ENCODE data around the gene CELF4.

Gene CELF4

GRCh38 chr18:37509600-37509999, 56.0 kb downstream of the CELF4 start:
- Histone ChIP-seq H3K36me3 (ENCODE audit: control insufficient read depth, insufficient read depth, low read length) (no peaks in the 10 kb centered on the region), H3K27me3 (replicated peaks; ENCODE audit: control insufficient read depth, insufficient read depth, low read length) (no peaks in the 10 kb centered on the region; the same call in none of the 2 replicates), H3K4me3 (replicated peaks; ENCODE audit: low read depth, low read length) (no peak overlapping the region)
- TF ChIP-seq CTCF (IDR thresholded peaks at IDR 0.05; ENCODE audit: insufficient read depth, low read length, poor library complexity, severe bottlenecking): no peak
- no peak for DNase-seq (ENCODE audit: extremely low read depth, insufficient read length)

GRCh38 chr18:37508207-37508606, 57.4 kb downstream of the CELF4 start:
- no peak for DNase-seq (ENCODE audit: extremely low read depth, insufficient read length)
- peaks cover 1% of the 10 kb centered on the region for H3K27me3 ChIP-seq (replicated peaks; ENCODE audit: control insufficient read depth, insufficient read depth, low read length)
- TF ChIP-seq CTCF (IDR thresholded peaks at IDR 0.05; ENCODE audit: insufficient read depth, low read length, poor library complexity, severe bottlenecking): no peak
- H3K4me3 ChIP-seq (replicated peaks; ENCODE audit: low read depth, low read length): no peak overlapping the region
- no peaks in the 10 kb centered on the region for H3K36me3 ChIP-seq (ENCODE audit: control insufficient read depth, insufficient read depth, low read length)

- DNase-seq (ENCODE audit: extremely low read depth, insufficient read length): no peak
- Histone ChIP-seq H3K27me3 (replicated peaks; ENCODE audit: control insufficient read depth, insufficient read depth, low read length) (peaks cover 1% of the 10 kb centered on the region; the same call in 1 of the 2 replicates), H3K4me3 (replicated peaks; ENCODE audit: low read depth, low read length) (no peak overlapping the region), H3K36me3 (ENCODE audit: control insufficient read depth, insufficient read depth, low read length) (no peaks in the 10 kb centered on the region)
- TF ChIP-seq CTCF (IDR thresholded peaks at IDR 0.05; ENCODE audit: insufficient read depth, low read length, poor library complexity, severe bottlenecking): no peak
Observed at GRCh38 chr18:37507239-37507638, 58.4 kb downstream of the CELF4 start.

GRCh38 chr18:37506001-37506400, 59.6 kb downstream of the CELF4 start:
- Histone ChIP-seq H3K27me3 (replicated peaks; ENCODE audit: control insufficient read depth, insufficient read depth, low read length) (peaks cover 1% of the 10 kb centered on the region; the same call in 1 of the 2 replicates), H3K36me3 (ENCODE audit: control insufficient read depth, insufficient read depth, low read length) (no peaks in the 10 kb centered on the region), H3K4me3 (replicated peaks; ENCODE audit: low read depth, low read length) (no peak overlapping the region)
- DNase-seq (ENCODE audit: extremely low read depth, insufficient read length): no peak
- TF ChIP-seq CTCF (IDR thresholded peaks at IDR 0.05; ENCODE audit: insufficient read depth, low read length, poor library complexity, severe bottlenecking): no peak

- no peak for TF ChIP-seq CTCF (IDR thresholded peaks at IDR 0.05; ENCODE audit: insufficient read depth, low read length, poor library complexity, severe bottlenecking)
- peaks cover 1% of the 10 kb centered on the region; the same call in 1 of the 2 replicates for H3K27me3 ChIP-seq (replicated peaks; ENCODE audit: control insufficient read depth, insufficient read depth, low read length)
- no peak overlapping the region for H3K4me3 ChIP-seq (replicated peaks; ENCODE audit: low read depth, low read length)
Observed at GRCh38 chr18:37505321-37505720, 60.3 kb downstream of the CELF4 start.

GRCh38 chr18:37502601-37503000, 63.0 kb downstream of the CELF4 start:
- no peaks in the 10 kb centered on the region for H3K36me3 ChIP-seq (ENCODE audit: control insufficient read depth, insufficient read depth, low read length)
- H3K27me3 ChIP-seq (replicated peaks; ENCODE audit: control insufficient read depth, insufficient read depth, low read length): peaks cover 1% of the 10 kb centered on the region; the same call in 1 of the 2 replicates
- no peak overlapping the region for H3K4me3 ChIP-seq (replicated peaks; ENCODE audit: low read depth, low read length)
- no peak for DNase-seq (ENCODE audit: extremely low read depth, insufficient read length)
- no peak for TF ChIP-seq CTCF (IDR thresholded peaks at IDR 0.05; ENCODE audit: insufficient read depth, low read length, poor library complexity, severe bottlenecking)

More at GRCh38 chr18:37505321-37505720, 60.3 kb downstream of the CELF4 start:
- no peaks in the 10 kb centered on the region for H3K36me3 ChIP-seq (ENCODE audit: control insufficient read depth, insufficient read depth, low read length)
- no peak for DNase-seq (ENCODE audit: extremely low read depth, insufficient read length)

All from GM06990 (cell line).